NCI-H2107 treated with DMSO at 0.1 percent for 48 hours (cell line): ENCODE data around the gene RPLP2.
A peak's percentile ranks its signal among the peaks of the same experiment; 100 is the strongest.

ENCODE experiments used
- DNase-seq: peaks from one replicate; lab custom pipeline; 2025; ENCODE audit not compliant: unreplicated experiment; lab: John Stamatoyannopoulos, UW

RPLP2 gene

GRCh38 chr11:773425-773824 lies 36.3 kb upstream of the RPLP2 start:
- no peak for DNase-seq

- DNase-seq, result no peak
Observed at GRCh38 chr11:773830-774229, 35.9 kb upstream of the RPLP2 start.

- DNase-seq, result no peak
Observed at GRCh38 chr11:774873-775592, 34.7 kb upstream of the RPLP2 start.

GRCh38 chr11:776263-776560 lies 33.6 kb upstream of the RPLP2 start:
- no peak for DNase-seq

GRCh38 chr11:776561-777287 lies 33.0 kb upstream of the RPLP2 start:
- DNase-seq, result no peak

- DNase-seq, result peak; percentile 44
Observed at GRCh38 chr11:777288-778255, 32.2 kb upstream of the RPLP2 start, which contains the start of gene GATD1. GATD1 (minus strand) TSS chr11:777487; CDS start chr11:777462, 25 bp downstream.

- DNase-seq, result no peak
Observed at GRCh38 chr11:778976-779954, 30.5 kb upstream of the RPLP2 start.

- DNase-seq, result no peak
Observed at GRCh38 chr11:779955-780532, 29.7 kb upstream of the RPLP2 start.

GRCh38 chr11:782264-783174 lies 27.2 kb upstream of the RPLP2 start:
- no peak for DNase-seq

- peak; percentile 61 for DNase-seq
Observed at GRCh38 chr11:783581-784015, 26.2 kb upstream of the RPLP2 start.

- no peak for DNase-seq
Observed at GRCh38 chr11:786235-787083, 23.3 kb upstream of the RPLP2 start.

GRCh38 chr11:787084-787675 lies 22.6 kb upstream of the RPLP2 start:
- no peak for DNase-seq

- DNase-seq, result no peak
Observed at GRCh38 chr11:788009-788640, 21.6 kb upstream of the RPLP2 start.

- DNase-seq, result no peak
Observed at GRCh38 chr11:788953-789940, 20.5 kb upstream of the RPLP2 start.

- DNase-seq, result no peak
Observed at GRCh38 chr11:789943-790342, 19.8 kb upstream of the RPLP2 start, which contains the start of gene CEND1. CEND1 (minus strand) TSS chr11:790090; CDS start chr11:788576, 1,514 bp downstream.
